Testis (tissue), 2 donors: ENCODE results near the gene PML.

Experiments
- POLR2A ChIP-seq: fragments of 450-650 bp; IDR thresholded peaks from one replicate; pipeline ENCODE4 v1.6.1; 2017; ENCODE audit warnings: antibody characterized with exemption, mild to moderate bottlenecking, moderate library complexity
- TF ChIP-seq, protein P1 (sequence below), 3 experiments: fragments of 450-650 bp in 2 of 3; fragments of 200-600 bp in 1 of 3; sonication (generic) in 1 of 3; IDR thresholded peaks; one replicate each; pipeline ENCODE4 v1.5.1; 2016 to 2019; ENCODE audit warnings: antibody characterized with exemption in 3 of 3, mild to moderate bottlenecking in 2 of 3, moderate library complexity in 1 of 3

DNA sequence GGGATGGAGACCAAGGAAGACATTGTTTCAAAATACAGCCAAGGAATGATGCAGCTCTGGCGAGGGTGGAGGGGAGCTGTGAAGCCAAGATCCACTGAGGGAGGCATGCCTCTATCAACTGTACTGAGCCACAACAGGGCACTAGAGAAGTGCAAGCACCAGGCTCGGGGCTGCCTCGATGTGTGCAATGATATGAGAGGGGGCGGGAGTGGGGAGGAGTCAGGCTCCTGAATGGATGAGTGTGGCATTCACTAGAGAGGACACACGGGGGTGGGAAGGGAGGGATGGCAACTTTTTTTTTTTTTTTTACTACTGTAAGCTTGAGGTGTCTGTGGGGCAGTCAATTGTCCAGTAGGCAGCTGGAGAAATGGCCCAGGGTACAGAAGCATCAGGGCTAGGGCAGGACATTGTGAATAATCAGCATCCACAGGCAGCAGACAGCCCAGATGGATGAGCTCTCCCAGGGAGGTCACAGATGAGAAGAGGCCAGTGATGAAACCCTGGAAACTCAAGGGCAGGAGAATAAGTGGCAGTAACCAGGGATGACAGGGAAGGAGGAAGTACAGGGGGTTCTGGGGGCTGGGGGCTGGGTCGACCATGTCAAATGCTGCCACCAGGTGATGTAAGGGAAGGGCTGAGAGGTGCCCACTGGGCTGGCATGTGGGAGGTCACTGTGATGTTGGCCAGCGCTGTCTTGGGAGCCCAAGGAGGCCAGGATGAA, 8.3 kb upstream of the PML start:
- TF ChIP-seq, protein P1, sequence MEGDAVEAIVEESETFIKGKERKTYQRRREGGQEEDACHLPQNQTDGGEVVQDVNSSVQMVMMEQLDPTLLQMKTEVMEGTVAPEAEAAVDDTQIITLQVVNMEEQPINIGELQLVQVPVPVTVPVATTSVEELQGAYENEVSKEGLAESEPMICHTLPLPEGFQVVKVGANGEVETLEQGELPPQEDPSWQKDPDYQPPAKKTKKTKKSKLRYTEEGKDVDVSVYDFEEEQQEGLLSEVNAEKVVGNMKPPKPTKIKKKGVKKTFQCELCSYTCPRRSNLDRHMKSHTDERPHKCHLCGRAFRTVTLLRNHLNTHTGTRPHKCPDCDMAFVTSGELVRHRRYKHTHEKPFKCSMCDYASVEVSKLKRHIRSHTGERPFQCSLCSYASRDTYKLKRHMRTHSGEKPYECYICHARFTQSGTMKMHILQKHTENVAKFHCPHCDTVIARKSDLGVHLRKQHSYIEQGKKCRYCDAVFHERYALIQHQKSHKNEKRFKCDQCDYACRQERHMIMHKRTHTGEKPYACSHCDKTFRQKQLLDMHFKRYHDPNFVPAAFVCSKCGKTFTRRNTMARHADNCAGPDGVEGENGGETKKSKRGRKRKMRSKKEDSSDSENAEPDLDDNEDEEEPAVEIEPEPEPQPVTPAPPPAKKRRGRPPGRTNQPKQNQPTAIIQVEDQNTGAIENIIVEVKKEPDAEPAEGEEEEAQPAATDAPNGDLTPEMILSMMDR (IDR thresholded peaks at IDR 0.05), result no peak
- TF ChIP-seq POLR2A, result no peak
